ENCODE data around the gene SRGAP1.

DNA sequence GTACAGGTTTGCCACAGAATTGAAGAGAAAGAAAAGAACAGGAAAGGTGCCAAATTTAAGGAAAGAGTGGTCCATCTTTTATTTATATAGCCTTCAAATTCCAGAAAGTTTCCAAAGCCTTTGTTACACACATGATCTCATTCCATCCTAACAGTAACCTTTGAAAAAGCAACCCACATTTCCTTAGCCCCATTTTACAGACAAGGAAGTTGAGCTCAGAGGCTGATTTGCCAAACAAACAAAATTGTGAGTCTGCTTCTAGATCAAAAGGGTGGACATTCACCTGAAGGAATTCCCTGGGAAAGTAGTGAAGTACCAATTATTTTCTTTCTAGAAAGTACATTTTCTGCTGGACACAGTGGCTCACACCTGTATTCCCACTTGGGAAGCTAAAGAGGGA lies 345.6 kb downstream of the SRGAP1 start:
- no peak for TF ChIP-seq EZH2 (IDR thresholded peaks at IDR 0.05; ENCODE audit: borderline replicate concordance, low read depth, low read length, severe bottlenecking)
- TF ChIP-seq, protein P1, sequence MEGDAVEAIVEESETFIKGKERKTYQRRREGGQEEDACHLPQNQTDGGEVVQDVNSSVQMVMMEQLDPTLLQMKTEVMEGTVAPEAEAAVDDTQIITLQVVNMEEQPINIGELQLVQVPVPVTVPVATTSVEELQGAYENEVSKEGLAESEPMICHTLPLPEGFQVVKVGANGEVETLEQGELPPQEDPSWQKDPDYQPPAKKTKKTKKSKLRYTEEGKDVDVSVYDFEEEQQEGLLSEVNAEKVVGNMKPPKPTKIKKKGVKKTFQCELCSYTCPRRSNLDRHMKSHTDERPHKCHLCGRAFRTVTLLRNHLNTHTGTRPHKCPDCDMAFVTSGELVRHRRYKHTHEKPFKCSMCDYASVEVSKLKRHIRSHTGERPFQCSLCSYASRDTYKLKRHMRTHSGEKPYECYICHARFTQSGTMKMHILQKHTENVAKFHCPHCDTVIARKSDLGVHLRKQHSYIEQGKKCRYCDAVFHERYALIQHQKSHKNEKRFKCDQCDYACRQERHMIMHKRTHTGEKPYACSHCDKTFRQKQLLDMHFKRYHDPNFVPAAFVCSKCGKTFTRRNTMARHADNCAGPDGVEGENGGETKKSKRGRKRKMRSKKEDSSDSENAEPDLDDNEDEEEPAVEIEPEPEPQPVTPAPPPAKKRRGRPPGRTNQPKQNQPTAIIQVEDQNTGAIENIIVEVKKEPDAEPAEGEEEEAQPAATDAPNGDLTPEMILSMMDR (IDR thresholded peaks at IDR 0.05; ENCODE audit: borderline replicate concordance, extremely low read depth, low read length, poor library complexity, severe bottlenecking): no peak

Measured in DND-41 (cell line).